Transverse colon (tissue), 4 donors: ENCODE measurements around the gene PITX1. TPM values are rescaled to one million over a fixed set of nuclear protein-coding genes. Genes with fewer than 3 reads are reported as not detected.

Experiments
- DNase-seq: peaks from one replicate; pipeline ENCODE4 v3.0.0-alpha.2; 2019
- H3K27ac ChIP-seq, 4 donors: fragments of 200-600 bp; sonication (generic); 2 replicates each; pipeline ENCODE4 v1.5.1; 2016 to 2018; ENCODE audit warnings: inconsistent platforms in 4 of 4
- H3K27me3 ChIP-seq: fragments of 200-600 bp; sonication (generic); 2 replicates; pipeline ENCODE4 v1.5.1; 2017; ENCODE audit warnings: inconsistent platforms
- H3K36me3 ChIP-seq, 4 donors: fragments of 200-600 bp; sonication (generic); 2 replicates each; pipeline ENCODE4 v1.5.1; 2017 to 2019; ENCODE audit warnings: inconsistent platforms in 4 of 4
- H3K4me1 ChIP-seq, 4 donors: fragments of 200-600 bp; sonication (generic); 2 replicates each; pipeline ENCODE4 v1.5.1; 2017 to 2020; ENCODE audit warnings: inconsistent platforms in 4 of 4
- H3K4me3 ChIP-seq, 4 donors: fragments of 200-600 bp; sonication (generic); 1 replicate in 1 of 4; 2 replicates in 3 of 4; pipeline versions ENCODE4 v1.5.1 to v1.6.1; 2017 to 2019; ENCODE audit warnings: inconsistent platforms in 4 of 4
- H3K9me3 ChIP-seq, 2 donors: fragments of 200-600 bp; sonication (generic); 2 replicates each; pipeline ENCODE4 v1.5.1; 2017 to 2019; ENCODE audit warnings: inconsistent platforms in 2 of 2
- EP300 ChIP-seq: sonication (generic); formaldehyde crosslinking; IDR thresholded peaks from one replicate; pipeline ENCODE4 v1.6.1; 2017; ENCODE audit warnings: antibody characterized with exemption, low read depth
- POLR2A ChIP-seq: fragments of 450-650 bp; IDR thresholded peaks from one replicate; pipeline ENCODE4 v1.6.1; 2016; ENCODE audit warnings: antibody characterized with exemption, mild to moderate bottlenecking, moderate library complexity
- POLR2AphosphoS5 ChIP-seq, 3 donors: sonication (generic); formaldehyde crosslinking; IDR thresholded peaks; one replicate each; pipeline ENCODE4 v1.6.1; 2016; ENCODE audit warnings: antibody characterized with exemption in 3 of 3
- WGBS, 2 donors: methylation state at CpG; one replicate each; pipeline ENCODE4 v1.1.5; 2018; ENCODE audit warnings: low coverage in 1 of 2; 5-methylcytosine and 5-hydroxymethylcytosine counted together
- in situ Hi-C, 4 donors: fragments of 200-750 bp; cut with MboI; loops; one replicate each; pipeline versions ENCODE4 v1.15.0 to v1.15.1; 2017; ENCODE audit warnings: low sequenced_read_pairs in 3 of 4, low pct_ligation_motif_present in 1 of 4, low pct_unique_long_range_greater_than_20kb in 1 of 4
- intact Hi-C: fragments of 100-400 bp; cut with DNase I; formaldehyde crosslinking; loops from one replicate; pipeline ENCODE4 v1.15.1; 2023; ENCODE audit warnings: low total_unique reads
- total RNA-seq, 4 donors: library from RNA; depleted of rRNA; stranded (reverse); fragments of >200 nt; gene quantifications; one replicate each; pipeline ENCODE4 v1.1.0, GENCODE V29; 2016
- TF ChIP-seq, protein P1 (sequence below), 5 experiments: fragments of 200-600 bp in 3 of 5; fragments of 450-650 bp in 2 of 5; sonication (generic) in 3 of 5; IDR thresholded peaks; 1 replicate in 2 of 5; 2 replicates in 3 of 5; pipeline ENCODE4 v1.5.1; 2016 to 2017; ENCODE audit warnings: antibody characterized with exemption in 5 of 5, inconsistent platforms in 3 of 5, mild to moderate bottlenecking in 2 of 5, moderate library complexity in 1 of 5

Gene PITX1
- total RNA-seq, 4 donors from 2014 or later = 3.7 to 13.9 (median 8.4) TPM

DNA sequence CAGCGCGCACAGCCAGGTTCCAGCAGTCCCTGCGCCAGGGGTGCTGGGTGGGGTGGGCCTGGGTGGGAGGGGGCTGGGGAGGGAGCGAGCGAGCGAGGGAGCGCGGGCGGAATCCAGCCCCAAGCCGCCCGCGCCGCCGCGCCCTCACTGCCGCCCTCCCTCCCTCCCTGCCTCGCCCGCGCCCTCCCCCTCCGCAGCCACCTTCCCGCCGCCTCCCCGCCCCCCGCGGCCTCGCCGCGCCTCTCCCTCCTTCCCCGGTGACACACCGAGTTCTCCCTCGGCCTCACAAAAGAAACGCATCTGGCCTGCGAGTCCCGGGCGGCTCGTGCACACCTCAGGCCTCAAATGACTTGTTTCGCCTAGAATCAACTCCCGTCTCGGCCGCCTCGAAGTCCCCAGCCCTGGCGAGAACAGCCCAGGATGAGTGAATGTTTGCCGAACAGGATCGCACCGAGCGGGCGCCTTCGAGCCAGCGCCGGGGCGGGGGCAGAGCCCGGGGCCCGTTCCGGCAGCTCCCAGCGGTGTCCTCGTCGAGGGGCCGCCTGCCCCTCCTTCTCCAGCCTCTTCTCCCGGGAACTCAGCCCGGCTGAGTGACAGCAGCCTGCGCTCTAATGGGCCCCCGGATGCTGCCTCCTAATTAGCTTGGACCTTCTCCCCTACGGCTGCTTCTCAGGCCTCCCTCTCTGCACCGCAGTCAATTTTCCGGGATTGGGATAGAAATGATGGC, 371 bp upstream of the PITX1 start:
- Histone ChIP-seq H3K4me1 (peaks cover 26 to 44% (median 43%) of the 10 kb centered on the region in 4 donors), H3K27ac (peak overlapping the region; percentile 73 to 85 (median 77)), H3K36me3 (no peaks in the 10 kb centered on the region), H3K4me3 (peak overlapping the region in 3 of 4 donors; percentile 45 to 71 (median 50)), H3K9me3 (no peaks in the 10 kb centered on the region), H3K27me3 (peaks cover 100% of the 10 kb centered on the region)
- in situ Hi-C loops (loop anchor here in 1 of 4 donors (25.0 kb wide), 1 partner anchor 153 kb away; no protein-coding TSS in a partner anchor), intact Hi-C loops (no loop called here)
- peak; percentile 65 for DNase-seq
- WGBS, 2 donors = 8% methylated on average over 30 of the region's 65 CpGs; no CpG with 5 or more reads in 1 of the 2 donors
- TF ChIP-seq POLR2AphosphoS5 (IDR thresholded peaks at IDR 0.05) = peak in 1 of 3 donors; percentile 28
- TF ChIP-seq, protein P1, sequence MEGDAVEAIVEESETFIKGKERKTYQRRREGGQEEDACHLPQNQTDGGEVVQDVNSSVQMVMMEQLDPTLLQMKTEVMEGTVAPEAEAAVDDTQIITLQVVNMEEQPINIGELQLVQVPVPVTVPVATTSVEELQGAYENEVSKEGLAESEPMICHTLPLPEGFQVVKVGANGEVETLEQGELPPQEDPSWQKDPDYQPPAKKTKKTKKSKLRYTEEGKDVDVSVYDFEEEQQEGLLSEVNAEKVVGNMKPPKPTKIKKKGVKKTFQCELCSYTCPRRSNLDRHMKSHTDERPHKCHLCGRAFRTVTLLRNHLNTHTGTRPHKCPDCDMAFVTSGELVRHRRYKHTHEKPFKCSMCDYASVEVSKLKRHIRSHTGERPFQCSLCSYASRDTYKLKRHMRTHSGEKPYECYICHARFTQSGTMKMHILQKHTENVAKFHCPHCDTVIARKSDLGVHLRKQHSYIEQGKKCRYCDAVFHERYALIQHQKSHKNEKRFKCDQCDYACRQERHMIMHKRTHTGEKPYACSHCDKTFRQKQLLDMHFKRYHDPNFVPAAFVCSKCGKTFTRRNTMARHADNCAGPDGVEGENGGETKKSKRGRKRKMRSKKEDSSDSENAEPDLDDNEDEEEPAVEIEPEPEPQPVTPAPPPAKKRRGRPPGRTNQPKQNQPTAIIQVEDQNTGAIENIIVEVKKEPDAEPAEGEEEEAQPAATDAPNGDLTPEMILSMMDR (IDR thresholded peaks at IDR 0.05) = no peak

DNA sequence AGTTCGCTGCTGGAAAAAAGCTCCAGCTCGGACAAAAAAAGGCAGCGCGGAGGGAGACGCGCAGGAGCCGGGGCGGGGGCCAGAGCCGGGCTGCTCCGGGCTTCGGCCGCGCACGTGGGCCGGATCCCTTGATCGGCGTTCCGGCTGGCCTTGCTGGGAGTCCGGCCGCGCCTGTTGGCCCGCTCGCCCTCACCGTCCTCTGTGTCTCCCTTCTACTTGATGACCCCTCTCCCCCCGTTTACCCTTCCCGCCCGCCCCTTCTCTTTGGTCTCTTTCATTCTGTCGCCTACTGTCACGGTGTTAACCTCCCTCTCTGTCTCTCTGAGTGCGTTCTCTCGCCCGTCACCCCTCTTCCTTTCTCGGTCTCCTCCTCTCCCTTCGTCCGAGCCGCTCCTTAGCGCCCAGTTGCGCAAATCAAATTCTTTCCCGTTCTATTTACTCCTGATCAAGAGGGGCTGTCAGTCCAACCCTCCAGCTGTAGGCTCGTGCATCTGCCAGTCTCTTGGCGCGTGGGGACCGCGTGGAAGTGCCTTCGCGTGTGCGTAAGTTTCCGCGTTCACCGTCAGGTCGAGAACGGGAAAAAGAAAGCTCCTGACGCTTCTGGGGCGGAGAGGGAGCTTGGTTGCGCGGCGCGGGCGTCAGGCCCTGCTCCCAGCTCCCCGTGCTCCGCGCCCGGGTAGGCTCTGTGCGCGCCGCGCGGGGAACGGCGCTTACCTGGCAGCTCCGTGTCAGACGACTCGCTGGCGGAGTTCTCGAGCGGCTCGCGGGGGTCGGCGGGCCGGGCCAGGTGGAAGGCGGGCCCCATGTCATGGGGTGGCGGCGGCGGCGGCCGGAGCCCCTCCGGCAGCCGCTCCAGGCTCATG, 798 bp downstream of the PITX1 start:
- Histone ChIP-seq H3K27me3 (peaks cover 100% of the 10 kb centered on the region), H3K36me3 (no peaks in the 10 kb centered on the region), H3K27ac (peak overlapping the region; percentile 73 to 85 (median 77)), H3K4me1 (peaks cover 22 to 41% (median 35%) of the 10 kb centered on the region in 4 donors), H3K4me3 (peak overlapping the region; percentile 7 to 71 (median 48)), H3K9me3 (no peaks in the 10 kb centered on the region)
- in situ Hi-C loops (loop anchor here in 1 of 4 donors (25.0 kb wide), 1 partner anchor 154 kb away; no protein-coding TSS in a partner anchor), intact Hi-C loops (no loop called here)
- 4% methylated on average over 71 of the region's 89 CpGs; no CpG with 5 or more reads in 1 of the 2 donors for WGBS, 2 donors
- no peak for TF ChIP-seq POLR2A
- TF ChIP-seq POLR2AphosphoS5 (IDR thresholded peaks at IDR 0.05) = peak; percentile 19 to 53 (median 40)
- TF ChIP-seq, protein P1 (IDR thresholded peaks at IDR 0.05) = no peak
- TF ChIP-seq EP300 = no peak
- DNase-seq = no peak

DNA sequence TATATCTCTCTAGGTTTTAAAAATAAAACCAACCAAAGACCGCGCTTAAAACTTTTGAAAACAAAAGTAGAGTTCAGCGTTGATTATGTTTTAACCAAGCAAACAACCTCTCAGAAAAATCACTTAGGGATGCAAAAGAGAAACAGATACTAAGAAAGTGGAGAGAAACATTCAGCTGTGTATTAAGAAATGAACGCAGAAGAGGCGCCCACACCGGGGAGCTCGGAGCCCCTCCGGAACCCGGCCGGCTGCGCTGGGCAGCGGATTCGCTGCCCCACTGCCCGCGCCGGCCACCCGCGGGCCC, 1.4 kb downstream of the PITX1 start:
- Histone ChIP-seq H3K9me3 (no peaks in the 10 kb centered on the region), H3K4me1 (peaks cover 22 to 41% (median 36%) of the 10 kb centered on the region in 4 donors)
- 4 to 20% methylated on average over 10 to 18 of the region's 18 CpGs for WGBS, 2 donors

More for the DNA sequence above, 1.4 kb downstream of the PITX1 start:
- Histone ChIP-seq H3K27me3 (peaks cover 100% of the 10 kb centered on the region), H3K27ac (peak overlapping the region; percentile 73 to 85 (median 77)), H3K4me3 (peak overlapping the region; percentile 1 to 71 (median 48)), H3K36me3 (no peaks in the 10 kb centered on the region)
- intact Hi-C loops (no loop called here), in situ Hi-C loops (loop anchor here in 1 of 4 donors (25.0 kb wide), 1 partner anchor 155 kb away; no protein-coding TSS in a partner anchor)
- TF ChIP-seq, protein P1 (IDR thresholded peaks at IDR 0.05) = no peak
- TF ChIP-seq POLR2A (no peak), POLR2AphosphoS5 (IDR thresholded peaks at IDR 0.05) (no peak), EP300 (no peak)
- DNase-seq = no peak
